Activated CD4-positive, alpha-beta T cell treated with anti-CD3 and anti-CD28 coated beads, Interleukin-2, amount 50 U/mL, for 48 hours (primary cell): ENCODE data around the gene VGLL1.

ENCODE experiments used
- DNase-seq, 2 experiments: peaks; one replicate each; pipeline ENCODE4 v3.0.0-alpha.2; 2020

VGLL1 gene

GRCh38 chrX:136531951-136532350 is at the start of gene VGLL1:
Gene VGLL1 (plus strand): TSS chrX:136532215. CDS start chrX:136536021, 3,806 bp downstream.
- DNase-seq: no peak

- DNase-seq: no peak
These were observed 44.4 kb upstream of the VGLL1 start, which contains the start of gene BRS3 for GRCh38 chrX:136487647-136488046. Gene BRS3 (plus strand): TSS chrX:136487947. CDS start chrX:136488115, 168 bp downstream.

GRCh38 chrX:136488706-136489105 is 43.3 kb upstream of the VGLL1 start:
- DNase-seq: no peak

GRCh38 chrX:136491832-136492231 is 40.2 kb upstream of the VGLL1 start:
- no peak for DNase-seq

- DNase-seq: no peak
These were observed 39.0 kb upstream of the VGLL1 start for GRCh38 chrX:136493011-136493410.

- DNase-seq: no peak
These were observed 37.0 kb upstream of the VGLL1 start for GRCh38 chrX:136495043-136495442.

GRCh38 chrX:136496186-136496763 is 35.7 kb upstream of the VGLL1 start:
- no peak for DNase-seq

- peak; percentile 85 to 88 for DNase-seq
These were observed 35.1 kb upstream of the VGLL1 start for GRCh38 chrX:136496764-136497555.

- no peak for DNase-seq
These were observed 34.4 kb upstream of the VGLL1 start, which contains the start of gene HTATSF1 for GRCh38 chrX:136497556-136498052. Gene HTATSF1 (plus strand): TSS chrX:136497592. CDS start chrX:136497685, 93 bp downstream.

GRCh38 chrX:136519069-136519468 is 12.9 kb upstream of the VGLL1 start:
- DNase-seq: no peak

- no peak for DNase-seq
These were observed 8.2 kb upstream of the VGLL1 start for GRCh38 chrX:136523770-136524169.

GRCh38 chrX:136525738-136526606 is 6.0 kb upstream of the VGLL1 start:
- DNase-seq: no peak

GRCh38 chrX:136528645-136529315 is 3.2 kb upstream of the VGLL1 start:
- DNase-seq: no peak

- DNase-seq: no peak
These were observed 2.2 kb upstream of the VGLL1 start for GRCh38 chrX:136529795-136530194.

- DNase-seq: no peak
These were observed 2.1 kb downstream of the VGLL1 start for GRCh38 chrX:136534131-136534530.

GRCh38 chrX:136538811-136539210 is 6.8 kb downstream of the VGLL1 start:
- no peak for DNase-seq

- DNase-seq: no peak
These were observed 8.2 kb downstream of the VGLL1 start for GRCh38 chrX:136540226-136540625.

- DNase-seq: no peak
These were observed 9.3 kb downstream of the VGLL1 start for GRCh38 chrX:136541294-136541693.

GRCh38 chrX:136542281-136542680 is 10.3 kb downstream of the VGLL1 start:
- DNase-seq: no peak

- DNase-seq: no peak
These were observed 14.4 kb downstream of the VGLL1 start for GRCh38 chrX:136546371-136546781.

- no peak for DNase-seq
These were observed 17.2 kb downstream of the VGLL1 start for GRCh38 chrX:136549226-136549625.

- DNase-seq: no peak
These were observed 19.4 kb downstream of the VGLL1 start for GRCh38 chrX:136551410-136551809.

- no peak for DNase-seq
These were observed 23.7 kb downstream of the VGLL1 start for GRCh38 chrX:136555694-136556093.
